Gastrocnemius medialis (tissue), 4 donors: ENCODE results near the gene SPANXD.

Experiments used
- CTCF ChIP-seq, 5 experiments: fragments of 450-650 bp in 3 of 5; fragments of 200-600 bp in 2 of 5; sonication (generic) in 2 of 5; IDR thresholded peaks in 4 of 5; conservative IDR thresholded peaks in 1 of 5; 1 replicate in 4 of 5; 2 replicates in 1 of 5; pipeline ENCODE4 v1.5.1; 2016 to 2019; ENCODE audit warnings: antibody characterized with exemption in 5 of 5, mild to moderate bottlenecking in 3 of 5, moderate library complexity in 3 of 5
- POLR2A ChIP-seq, 2 donors: fragments of 450-650 bp; IDR thresholded peaks; one replicate each; pipeline ENCODE4 v1.6.1; 2017; ENCODE audit warnings: antibody characterized with exemption in 2 of 2, mild to moderate bottlenecking in 2 of 2, moderate library complexity in 2 of 2

DNA sequence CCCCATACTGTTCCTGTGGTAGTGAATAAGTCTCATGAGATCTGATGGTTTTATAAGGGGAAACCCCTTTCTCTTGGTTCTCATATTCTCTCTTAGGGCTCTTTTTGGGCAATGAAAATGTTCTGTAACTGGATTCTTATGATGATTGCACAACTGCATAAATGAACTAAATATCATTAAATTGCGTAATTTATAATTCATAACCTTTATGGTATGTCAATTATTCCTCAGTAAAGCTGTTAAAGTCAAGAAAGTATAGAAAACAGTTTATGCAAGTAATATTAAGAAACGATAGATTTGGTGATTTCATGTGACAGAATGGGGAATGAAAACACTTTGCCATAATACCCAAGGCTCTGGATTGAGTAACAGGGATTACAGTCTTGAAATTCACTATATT, 33.5 kb upstream of the SPANXD start:
- no peak for TF ChIP-seq CTCF (IDR thresholded peaks at IDR 0.05 in 4 of 5, conservative IDR thresholded peaks at IDR 0.05 in 1 of 5)
- no peak for TF ChIP-seq POLR2A (IDR thresholded peaks at IDR 0.05)
